Nephron progenitor cell (in vitro differentiated cells): ENCODE results near the gene LRRC27.
A peak's percentile ranks its signal among the peaks of the same experiment; 100 is the strongest.

ENCODE experiments used
- DNase-seq: peaks from one replicate; pipeline ENCODE4 v3.0.0; 2021
- H3K27ac Mint-ChIP-seq: 2 replicates; pipeline ENCODE4 v1.8.0; 2021; ENCODE audit warnings: mild to moderate bottlenecking, moderate library complexity, mixed read lengths
- H3K27me3 Mint-ChIP-seq: 2 replicates; pipeline ENCODE4 v1.8.0; 2021; ENCODE audit warnings: mild to moderate bottlenecking, low read depth, mixed read lengths; ENCODE audit not compliant: poor library complexity
- H3K36me3 Mint-ChIP-seq: 2 replicates; pipeline ENCODE4 v1.8.0; 2021; ENCODE audit warnings: low read depth, mixed read lengths
- H3K4me1 Mint-ChIP-seq: 2 replicates; pipeline ENCODE4 v1.8.0; 2021; ENCODE audit warnings: mixed read lengths
- H3K4me3 Mint-ChIP-seq: 2 replicates; pipeline ENCODE4 v1.8.0; 2021; ENCODE audit warnings: mild to moderate bottlenecking, moderate library complexity, mixed read lengths
- H3K9me3 Mint-ChIP-seq: 2 replicates; pipeline ENCODE4 v1.8.0; 2021; ENCODE audit warnings: mild to moderate bottlenecking, moderate library complexity, mixed read lengths
- TF ChIP-seq, protein P1 (sequence below): fragments of 200-600 bp; sonication (generic); IDR thresholded peaks from 2 replicates; pipeline ENCODE4 v1.5.0; 2021; ENCODE audit warnings: antibody characterized with exemption

The LRRC27 gene

DNA sequence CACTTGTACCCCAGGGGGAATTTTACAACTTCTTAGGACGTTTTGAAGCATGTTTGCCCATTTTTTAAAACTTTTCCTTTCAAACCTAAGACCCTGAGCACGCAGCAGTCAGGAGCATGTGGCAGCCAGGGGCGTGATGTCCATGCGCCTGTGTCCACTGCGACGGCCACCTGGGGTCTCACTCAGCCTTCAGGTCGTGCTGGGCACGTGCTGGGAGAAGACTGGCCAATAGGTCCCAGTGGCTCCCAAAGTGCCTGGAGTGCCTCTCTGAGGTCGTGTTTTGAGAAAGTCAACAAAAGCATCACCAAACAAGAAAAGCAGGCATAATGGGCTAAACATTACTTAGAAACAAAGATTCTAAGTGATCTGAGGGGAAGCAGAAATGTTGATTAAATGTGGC is 14.8 kb downstream of the LRRC27 start:
- peaks cover 8% of the 10 kb centered on the region for H3K9me3 Mint-ChIP-seq
- H3K4me3 Mint-ChIP-seq: no peak overlapping the region
- H3K27me3 Mint-ChIP-seq: peaks cover 5% of the 10 kb centered on the region
- H3K36me3 Mint-ChIP-seq: peaks cover 59% of the 10 kb centered on the region
- TF ChIP-seq, protein P1, sequence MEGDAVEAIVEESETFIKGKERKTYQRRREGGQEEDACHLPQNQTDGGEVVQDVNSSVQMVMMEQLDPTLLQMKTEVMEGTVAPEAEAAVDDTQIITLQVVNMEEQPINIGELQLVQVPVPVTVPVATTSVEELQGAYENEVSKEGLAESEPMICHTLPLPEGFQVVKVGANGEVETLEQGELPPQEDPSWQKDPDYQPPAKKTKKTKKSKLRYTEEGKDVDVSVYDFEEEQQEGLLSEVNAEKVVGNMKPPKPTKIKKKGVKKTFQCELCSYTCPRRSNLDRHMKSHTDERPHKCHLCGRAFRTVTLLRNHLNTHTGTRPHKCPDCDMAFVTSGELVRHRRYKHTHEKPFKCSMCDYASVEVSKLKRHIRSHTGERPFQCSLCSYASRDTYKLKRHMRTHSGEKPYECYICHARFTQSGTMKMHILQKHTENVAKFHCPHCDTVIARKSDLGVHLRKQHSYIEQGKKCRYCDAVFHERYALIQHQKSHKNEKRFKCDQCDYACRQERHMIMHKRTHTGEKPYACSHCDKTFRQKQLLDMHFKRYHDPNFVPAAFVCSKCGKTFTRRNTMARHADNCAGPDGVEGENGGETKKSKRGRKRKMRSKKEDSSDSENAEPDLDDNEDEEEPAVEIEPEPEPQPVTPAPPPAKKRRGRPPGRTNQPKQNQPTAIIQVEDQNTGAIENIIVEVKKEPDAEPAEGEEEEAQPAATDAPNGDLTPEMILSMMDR: no peak
- H3K27ac Mint-ChIP-seq: peak overlapping the region; percentile 94
- peaks cover 20% of the 10 kb centered on the region for H3K4me1 Mint-ChIP-seq
- no peak for DNase-seq

DNA sequence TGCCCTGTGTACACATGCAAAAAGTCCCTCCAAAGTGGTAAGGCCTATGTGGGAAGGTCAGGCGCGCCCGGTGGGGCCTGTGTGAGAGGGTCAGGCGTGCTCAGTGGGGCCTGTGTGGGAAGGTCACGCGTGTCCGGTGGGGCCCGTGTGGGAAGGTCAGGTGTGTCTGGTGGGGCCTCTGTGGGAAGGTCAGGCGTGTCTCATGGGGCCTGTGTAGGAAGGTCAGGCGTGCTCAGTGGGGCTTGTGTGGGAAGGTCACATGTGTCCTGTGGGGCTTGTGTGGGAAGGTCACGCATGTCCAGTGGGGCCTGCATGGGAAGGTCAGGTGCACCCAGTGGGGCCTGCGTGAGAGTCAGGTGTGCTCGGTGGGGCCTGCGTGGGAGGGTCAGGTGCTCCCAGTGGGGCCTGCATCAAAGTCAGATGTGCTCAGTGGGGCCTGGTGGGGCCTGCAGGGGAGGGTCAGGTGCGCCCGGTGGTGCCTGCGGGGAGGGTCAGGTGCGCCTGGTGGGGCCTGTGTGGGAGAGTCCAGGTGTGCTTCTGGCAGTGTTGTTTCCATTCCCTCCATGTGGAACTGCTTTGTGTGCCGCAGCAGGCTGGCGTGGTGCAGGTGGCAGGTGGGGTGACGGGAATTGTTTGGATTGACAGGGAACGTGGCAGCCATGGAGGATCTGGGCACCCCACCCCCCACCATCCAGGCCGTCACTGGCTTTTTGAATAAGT is 15.4 kb downstream of the LRRC27 start:
- peaks cover 53% of the 10 kb centered on the region for H3K36me3 Mint-ChIP-seq
- DNase-seq: no peak
- H3K4me3 Mint-ChIP-seq: no peak overlapping the region
- H3K4me1 Mint-ChIP-seq: peaks cover 20% of the 10 kb centered on the region
- peaks cover 5% of the 10 kb centered on the region for H3K27me3 Mint-ChIP-seq
- TF ChIP-seq, protein P1: no peak
- peak overlapping the region; percentile 94 for H3K27ac Mint-ChIP-seq
- H3K9me3 Mint-ChIP-seq: peaks cover 3% of the 10 kb centered on the region

DNA sequence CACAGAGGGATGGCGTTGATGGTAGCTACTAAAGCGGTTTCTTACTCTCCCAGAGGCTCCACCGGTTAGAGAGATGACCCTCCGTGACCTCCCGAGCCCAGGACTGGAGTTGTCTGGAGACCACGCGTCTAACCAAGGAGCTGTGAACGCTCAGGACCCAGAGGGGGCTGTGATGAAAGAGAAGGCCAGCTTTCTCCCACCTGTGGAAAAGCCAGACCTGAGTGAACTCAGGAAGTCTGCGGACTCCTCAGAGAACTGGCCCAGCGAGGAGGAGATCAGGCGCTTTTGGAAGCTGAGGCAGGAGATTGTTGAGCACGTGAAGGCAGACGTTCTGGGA is 15.9 kb downstream of the LRRC27 start:
- TF ChIP-seq, protein P1: no peak
- Mint-ChIP-seq H3K4me1 (peaks cover 20% of the 10 kb centered on the region), H3K36me3 (peaks cover 49% of the 10 kb centered on the region), H3K27ac (peak overlapping the region; percentile 27), H3K4me3 (no peak overlapping the region), H3K9me3 (no peaks in the 10 kb centered on the region), H3K27me3 (peaks cover 5% of the 10 kb centered on the region)
- no peak for DNase-seq

GRCh38 chr10:132349766-132350165 is 17.8 kb downstream of the LRRC27 start:
- peaks cover 20% of the 10 kb centered on the region for H3K4me1 Mint-ChIP-seq
- peaks cover 5% of the 10 kb centered on the region for H3K27me3 Mint-ChIP-seq
- no peaks in the 10 kb centered on the region for H3K9me3 Mint-ChIP-seq
- no peak for DNase-seq
- TF ChIP-seq, protein P1: no peak
- H3K4me3 Mint-ChIP-seq: no peak overlapping the region
- H3K27ac Mint-ChIP-seq: no peak overlapping the region
- H3K36me3 Mint-ChIP-seq: peaks cover 33% of the 10 kb centered on the region

- DNase-seq: no peak
- peaks cover 20% of the 10 kb centered on the region for H3K4me1 Mint-ChIP-seq
- H3K9me3 Mint-ChIP-seq: no peaks in the 10 kb centered on the region
- peaks cover 5% of the 10 kb centered on the region for H3K27me3 Mint-ChIP-seq
- no peak overlapping the region for H3K4me3 Mint-ChIP-seq
- peaks cover 28% of the 10 kb centered on the region for H3K36me3 Mint-ChIP-seq
- TF ChIP-seq, protein P1: no peak
- H3K27ac Mint-ChIP-seq: no peak overlapping the region
Measured at GRCh38 chr10:132350391-132350790, 18.4 kb downstream of the LRRC27 start.

GRCh38 chr10:132350946-132351345 is 19.0 kb downstream of the LRRC27 start:
- DNase-seq: no peak
- H3K4me3 Mint-ChIP-seq: no peak overlapping the region
- no peaks in the 10 kb centered on the region for H3K9me3 Mint-ChIP-seq
- peaks cover 20% of the 10 kb centered on the region for H3K4me1 Mint-ChIP-seq
- TF ChIP-seq, protein P1: no peak
- no peak overlapping the region for H3K27ac Mint-ChIP-seq
- peaks cover 23% of the 10 kb centered on the region for H3K36me3 Mint-ChIP-seq
- H3K27me3 Mint-ChIP-seq: peaks cover 8% of the 10 kb centered on the region
